Trophoblast cell (in vitro differentiated cells and primary cell): ENCODE measurements around the gene OXCT2.
"Not testable (repeated sequence)": the region's sequence is repeated elsewhere in the genome, so short reads cannot be mapped to it uniquely, and the experiment has no call there.

Experiments
- DNase-seq, 2 donors: peaks; one replicate each; pipeline ENCODE4 v3.0.0-alpha.2; 2016
- H2AFZ ChIP-seq: 2 replicates; pipeline ENCODE4 v1.6.1; 2013; ENCODE audit warnings: low read length, moderate library complexity, mild to moderate bottlenecking; ENCODE audit not compliant: insufficient read depth, poor library complexity
- H2AK5ac ChIP-seq: 2 replicates; pipeline ENCODE4 v1.6.1; 2013; ENCODE audit warnings: mild to moderate bottlenecking, low read length
- H2BK120ac ChIP-seq: 2 replicates; pipeline ENCODE4 v1.6.1; 2013; ENCODE audit warnings: low read length, mild to moderate bottlenecking, moderate library complexity; ENCODE audit not compliant: insufficient read depth, poor library complexity
- H2BK12ac ChIP-seq: 2 replicates; pipeline ENCODE4 v1.6.1; 2013; ENCODE audit warnings: mild to moderate bottlenecking, low read length, moderate library complexity
- H2BK5ac ChIP-seq: 2 replicates; pipeline ENCODE4 v1.6.1; 2013; ENCODE audit warnings: low read length, low read depth, moderate library complexity, mild to moderate bottlenecking; ENCODE audit not compliant: poor library complexity
- H3K14ac ChIP-seq: 2 replicates; pipeline ENCODE4 v1.6.1; 2013; ENCODE audit warnings: mild to moderate bottlenecking, low read length
- H3K18ac ChIP-seq: 2 replicates; pipeline ENCODE4 v1.6.1; 2013; ENCODE audit warnings: mild to moderate bottlenecking, low read length
- H3K23ac ChIP-seq: 2 replicates; pipeline ENCODE4 v1.6.1; 2013; ENCODE audit warnings: low read length
- H3K27ac ChIP-seq: 2 replicates; pipeline ENCODE4 v1.5.1; 2013; ENCODE audit warnings: low read depth, mild to moderate bottlenecking, inconsistent platforms, low read length, moderate library complexity
- H3K27me3 ChIP-seq: 2 replicates; pipeline ENCODE4 v1.6.1; 2013; ENCODE audit warnings: inconsistent platforms, mild to moderate bottlenecking, low read length, moderate library complexity; ENCODE audit not compliant: insufficient read depth
- H3K36me3 ChIP-seq, 2 experiments: 1 replicate in 1 of 2; 2 replicates in 1 of 2; pipeline ENCODE4 v1.6.1; 2013; ENCODE audit warnings: low read length in 2 of 2, mild to moderate bottlenecking in 2 of 2, moderate library complexity in 1 of 2; ENCODE audit not compliant: insufficient read depth in 2 of 2, control insufficient read depth in 1 of 2
- H3K4ac ChIP-seq: 2 replicates; pipeline ENCODE4 v1.6.1; 2013; ENCODE audit warnings: low read depth, mild to moderate bottlenecking, low read length, moderate library complexity
- H3K4me1 ChIP-seq, 2 experiments: 1 replicate in 1 of 2; 2 replicates in 1 of 2; pipeline ENCODE4 v1.6.1; 2013; ENCODE audit warnings: low read length in 2 of 2, mild to moderate bottlenecking in 2 of 2, moderate library complexity in 1 of 2; ENCODE audit not compliant: insufficient read depth in 2 of 2, control insufficient read depth in 1 of 2
- H3K4me2 ChIP-seq: 2 replicates; pipeline ENCODE4 v1.6.1; 2013; ENCODE audit warnings: inconsistent platforms, mild to moderate bottlenecking, low read length, moderate library complexity
- H3K4me3 ChIP-seq: 2 replicates; pipeline ENCODE4 v1.5.1; 2013; ENCODE audit warnings: mild to moderate bottlenecking, low read depth, low read length, inconsistent platforms
- H3K79me1 ChIP-seq: one replicate; pipeline ENCODE4 v1.6.1; 2013; ENCODE audit warnings: low read length
- H3K79me2 ChIP-seq: 2 replicates; pipeline ENCODE4 v1.6.1; 2013; ENCODE audit warnings: low read length, mild to moderate bottlenecking; ENCODE audit not compliant: control insufficient read depth, insufficient read depth, poor library complexity
- H3K9ac ChIP-seq: 2 replicates; pipeline ENCODE4 v1.6.1; 2013; ENCODE audit warnings: mild to moderate bottlenecking, low read length
- H3K9me3 ChIP-seq: 2 replicates; pipeline ENCODE4 v1.6.1; 2013; ENCODE audit warnings: low read depth, mild to moderate bottlenecking, control low read depth, inconsistent platforms, low read length; ENCODE audit not compliant: insufficient read depth
- H4K12ac ChIP-seq: 2 replicates; pipeline ENCODE4 v1.6.1; 2013; ENCODE audit warnings: low read depth, mild to moderate bottlenecking, low read length, moderate library complexity
- H4K8ac ChIP-seq: 2 replicates; pipeline ENCODE4 v1.6.1; 2013; ENCODE audit warnings: low read depth, mild to moderate bottlenecking, low read length, moderate library complexity
- H4K91ac ChIP-seq: one replicate; pipeline ENCODE4 v1.6.1; 2013; ENCODE audit warnings: low read depth, mild to moderate bottlenecking, low read length, moderate library complexity
- WGBS: extraction: QIAGEN DNeasy Blood & Tissue Kit; methylation state at CpG from one replicate; pipeline ENCODE4 v1.1.7; 2013; ENCODE audit warnings: missing lambda C conversion rate; ENCODE audit not compliant: insufficient read length, insufficient coverage; ENCODE audit errors: extremely low coverage; 5-methylcytosine and 5-hydroxymethylcytosine counted together

The OXCT2 gene

GRCh38 chr1:39786303-39787107, 15.4 kb upstream of the OXCT2 start:
- H4K12ac ChIP-seq, H3K79me2 ChIP-seq, H3K79me1 ChIP-seq, H3K4ac ChIP-seq, H2AK5ac ChIP-seq, H3K23ac ChIP-seq, H4K91ac ChIP-seq, H3K36me3 ChIP-seq, H4K8ac ChIP-seq, H3K4me1 ChIP-seq, DNase-seq, H3K27ac ChIP-seq, H3K18ac ChIP-seq, H2BK5ac ChIP-seq, H3K14ac ChIP-seq, H3K4me3 ChIP-seq, H2BK120ac ChIP-seq, H2BK12ac ChIP-seq, H3K9me3 ChIP-seq, H2AFZ ChIP-seq, H3K9ac ChIP-seq, H3K4me2 ChIP-seq: not testable (repeated sequence)
- no CpG with 5 or more reads among the region's 12 CpGs for WGBS
- H3K27me3 ChIP-seq: peaks cover 37% of the 10 kb centered on the region

GRCh38 chr1:39782685-39783084, 11.5 kb upstream of the OXCT2 start:
- not testable (repeated sequence) for H3K9ac ChIP-seq, H3K14ac ChIP-seq, H4K12ac ChIP-seq, H2AK5ac ChIP-seq, H3K23ac ChIP-seq, H3K4me1 ChIP-seq, DNase-seq, H4K8ac ChIP-seq, H3K9me3 ChIP-seq, H3K4ac ChIP-seq, H3K4me2 ChIP-seq, H2BK12ac ChIP-seq, H2BK5ac ChIP-seq, H3K79me1 ChIP-seq, H4K91ac ChIP-seq, H3K18ac ChIP-seq, H2BK120ac ChIP-seq, H3K36me3 ChIP-seq, H3K27ac ChIP-seq, H2AFZ ChIP-seq, H3K4me3 ChIP-seq, H3K79me2 ChIP-seq
- H3K27me3 ChIP-seq: peaks cover 17% of the 10 kb centered on the region
- no CpG with 5 or more reads among the region's 10 CpGs for WGBS

GRCh38 chr1:39782103-39782502, 11.0 kb upstream of the OXCT2 start:
- H2AFZ ChIP-seq: no peak overlapping the region
- H3K79me2 ChIP-seq: no peaks in the 10 kb centered on the region
- H3K4ac ChIP-seq: no peak overlapping the region
- H3K27ac ChIP-seq: no peak overlapping the region
- H3K9ac ChIP-seq: no peak overlapping the region
- DNase-seq: no peak
- H3K14ac ChIP-seq: no peak overlapping the region
- H3K4me1 ChIP-seq: no peaks in the 10 kb centered on the region
- H4K8ac ChIP-seq: no peak overlapping the region
- H4K91ac ChIP-seq: no peak overlapping the region
- no peak overlapping the region for H3K4me2 ChIP-seq
- no peak overlapping the region for H2AK5ac ChIP-seq
- H3K36me3 ChIP-seq: no peaks in the 10 kb centered on the region
- no peaks in the 10 kb centered on the region for H3K9me3 ChIP-seq
- H2BK120ac ChIP-seq: no peak overlapping the region
- H2BK5ac ChIP-seq: no peak overlapping the region
- peaks cover 11% of the 10 kb centered on the region for H3K27me3 ChIP-seq
- no peak overlapping the region for H2BK12ac ChIP-seq
- H3K79me1 ChIP-seq: no peaks in the 10 kb centered on the region
- no peak overlapping the region for H3K4me3 ChIP-seq
- no CpG with 5 or more reads among the region's 6 CpGs for WGBS
- H3K18ac ChIP-seq: no peak overlapping the region
- no peak overlapping the region for H3K23ac ChIP-seq
- H4K12ac ChIP-seq: no peak overlapping the region

- Histone ChIP-seq H4K91ac (no peak overlapping the region), H3K4me3 (no peak overlapping the region), H4K8ac (no peak overlapping the region), H2AFZ (no peak overlapping the region), H3K79me2 (no peaks in the 10 kb centered on the region), H3K9ac (no peak overlapping the region), H3K4ac (no peak overlapping the region), H3K9me3 (peaks cover 1% of the 10 kb centered on the region), H3K14ac (no peak overlapping the region), H2AK5ac (no peak overlapping the region), H3K4me2 (no peak overlapping the region), H3K18ac (no peak overlapping the region), H3K27me3 (peaks cover 7% of the 10 kb centered on the region), H3K27ac (no peak overlapping the region), H3K79me1 (no peaks in the 10 kb centered on the region), H4K12ac (no peak overlapping the region), H2BK120ac (no peak overlapping the region), H2BK12ac (no peak overlapping the region), H3K36me3 (no peaks in the 10 kb centered on the region), H2BK5ac (no peak overlapping the region), H3K23ac (no peak overlapping the region), H3K4me1 (no peaks in the 10 kb centered on the region)
- no CpG with 5 or more reads among the region's 2 CpGs for WGBS
- DNase-seq: no peak
Observed at GRCh38 chr1:39781349-39781715, 10.2 kb upstream of the OXCT2 start.
